ENCODE measurements around the gene RASL11A. TPM values are rescaled to one million over a fixed set of nuclear protein-coding genes. Genes with fewer than 3 reads are reported as not detected.

RASL11A gene
- total RNA-seq, 1 donor from 2014 or later = 1.8 TPM

DNA sequence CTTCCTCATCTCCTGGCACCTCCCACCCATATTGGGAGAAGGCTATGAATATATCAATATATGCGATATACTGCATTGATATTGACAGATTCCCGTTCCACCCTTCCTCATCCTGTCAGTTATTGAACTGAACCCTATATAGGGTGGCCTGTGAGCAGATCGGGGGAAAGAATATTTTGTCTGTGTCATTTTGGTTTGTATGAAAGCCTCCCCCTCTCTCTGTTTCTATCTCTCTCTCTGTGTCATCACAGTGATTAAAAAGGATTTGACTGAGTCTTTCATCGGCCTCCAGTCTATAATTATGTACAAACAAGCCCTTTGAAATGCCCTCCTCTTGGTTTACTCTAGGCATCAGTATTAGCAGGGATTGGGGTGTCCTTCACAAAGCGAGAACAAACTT, 35.7 kb downstream of the RASL11A start:
- H3K4me3 ChIP-seq (ENCODE audit: low read depth, low read length) = no peak overlapping the region
- TF ChIP-seq, protein P1, sequence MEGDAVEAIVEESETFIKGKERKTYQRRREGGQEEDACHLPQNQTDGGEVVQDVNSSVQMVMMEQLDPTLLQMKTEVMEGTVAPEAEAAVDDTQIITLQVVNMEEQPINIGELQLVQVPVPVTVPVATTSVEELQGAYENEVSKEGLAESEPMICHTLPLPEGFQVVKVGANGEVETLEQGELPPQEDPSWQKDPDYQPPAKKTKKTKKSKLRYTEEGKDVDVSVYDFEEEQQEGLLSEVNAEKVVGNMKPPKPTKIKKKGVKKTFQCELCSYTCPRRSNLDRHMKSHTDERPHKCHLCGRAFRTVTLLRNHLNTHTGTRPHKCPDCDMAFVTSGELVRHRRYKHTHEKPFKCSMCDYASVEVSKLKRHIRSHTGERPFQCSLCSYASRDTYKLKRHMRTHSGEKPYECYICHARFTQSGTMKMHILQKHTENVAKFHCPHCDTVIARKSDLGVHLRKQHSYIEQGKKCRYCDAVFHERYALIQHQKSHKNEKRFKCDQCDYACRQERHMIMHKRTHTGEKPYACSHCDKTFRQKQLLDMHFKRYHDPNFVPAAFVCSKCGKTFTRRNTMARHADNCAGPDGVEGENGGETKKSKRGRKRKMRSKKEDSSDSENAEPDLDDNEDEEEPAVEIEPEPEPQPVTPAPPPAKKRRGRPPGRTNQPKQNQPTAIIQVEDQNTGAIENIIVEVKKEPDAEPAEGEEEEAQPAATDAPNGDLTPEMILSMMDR (conservative IDR thresholded peaks at IDR 0.05; ENCODE audit: low read depth, low read length) = no peak
- no peak for DNase-seq (ENCODE audit: low read depth)

DNA sequence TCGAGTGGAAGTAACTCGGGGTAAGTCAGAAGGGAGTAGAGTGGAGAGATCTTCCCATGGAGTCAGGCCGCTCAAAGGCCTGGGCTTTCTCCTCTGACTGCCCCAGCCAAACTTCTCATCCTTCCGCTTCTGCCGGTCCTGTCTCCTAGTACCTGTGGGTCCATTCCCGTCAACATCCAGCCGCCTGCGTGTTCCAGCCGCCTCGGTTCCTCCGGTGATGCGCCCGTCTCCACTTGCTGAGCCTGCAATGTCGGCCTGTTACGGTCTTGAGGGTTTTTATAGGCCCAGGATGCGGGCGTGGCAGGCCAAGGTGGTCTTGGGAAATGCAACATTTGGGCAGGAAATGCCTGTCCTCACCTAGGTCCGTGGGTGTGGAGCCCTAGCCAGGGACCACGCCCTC, 38.3 kb downstream of the RASL11A start:
- TF ChIP-seq, protein P1 (conservative IDR thresholded peaks at IDR 0.05; ENCODE audit: low read depth, low read length) = no peak
- DNase-seq (ENCODE audit: low read depth) = no peak
- H3K4me3 ChIP-seq (ENCODE audit: low read depth, low read length) = no peak overlapping the region

DNA sequence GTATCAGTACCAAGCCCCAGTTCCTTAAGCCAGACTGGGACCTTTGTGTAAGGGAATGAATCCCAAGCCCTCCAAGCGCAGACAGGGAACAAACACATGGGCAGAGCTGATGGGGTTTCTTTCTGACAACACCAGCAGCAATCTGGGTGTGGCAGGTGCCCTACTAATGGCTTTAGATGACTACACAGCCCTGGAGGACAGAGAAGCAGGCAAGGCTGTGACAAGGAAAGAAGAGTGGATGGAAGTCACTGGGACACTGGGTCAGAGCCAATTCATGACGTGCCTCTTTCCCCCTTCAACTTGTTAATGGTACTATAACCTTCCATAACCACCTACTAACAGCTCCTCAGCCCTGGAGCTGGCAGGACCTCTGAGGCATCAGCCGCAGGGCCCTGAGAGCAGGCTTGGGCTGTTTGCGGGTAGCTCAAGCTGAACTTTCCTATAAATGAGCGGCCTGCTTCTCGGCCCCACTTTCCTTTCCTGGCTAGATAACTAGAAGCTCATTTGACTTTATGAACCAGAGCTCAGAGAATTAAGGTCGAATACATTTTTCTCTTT, 38.9 kb downstream of the RASL11A start:
- no peak for DNase-seq (ENCODE audit: low read depth)
- TF ChIP-seq, protein P1 (conservative IDR thresholded peaks at IDR 0.05; ENCODE audit: low read depth, low read length) = no peak
- H3K4me3 ChIP-seq (ENCODE audit: low read depth, low read length) = no peak overlapping the region

DNA sequence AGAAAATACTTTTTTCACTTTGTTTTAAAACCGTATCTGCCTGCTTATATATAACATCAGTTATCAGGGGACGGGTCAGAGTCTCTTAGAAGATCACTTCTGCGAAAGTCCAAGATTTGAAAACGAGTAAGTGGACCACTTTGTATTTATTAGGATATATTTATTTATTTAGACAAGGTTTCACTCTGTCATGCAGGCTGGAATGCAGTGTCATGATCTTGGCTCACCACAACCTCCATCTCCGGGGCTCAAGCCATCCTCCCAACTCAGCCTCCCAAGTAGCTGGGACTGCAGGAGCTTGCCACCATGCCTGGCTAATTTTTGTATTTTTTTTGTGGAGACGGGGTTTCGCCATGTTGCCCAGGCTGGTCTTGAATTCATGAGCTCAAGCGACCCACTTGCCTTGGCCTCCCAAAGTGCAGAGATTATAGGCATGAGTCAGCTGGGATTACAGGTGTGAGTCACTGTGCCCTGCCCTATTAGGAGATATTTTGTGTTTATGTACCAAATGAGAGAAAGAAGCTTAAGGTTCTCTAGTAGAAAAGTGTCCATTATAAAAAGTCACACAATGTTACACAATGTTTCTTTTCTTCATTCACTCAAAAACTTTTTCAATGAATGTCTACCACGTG, 39.5 kb downstream of the RASL11A start:
- DNase-seq (ENCODE audit: low read depth) = no peak
- TF ChIP-seq, protein P1 (conservative IDR thresholded peaks at IDR 0.05; ENCODE audit: low read depth, low read length) = no peak
- no peak overlapping the region for H3K4me3 ChIP-seq (ENCODE audit: low read depth, low read length)

DNA sequence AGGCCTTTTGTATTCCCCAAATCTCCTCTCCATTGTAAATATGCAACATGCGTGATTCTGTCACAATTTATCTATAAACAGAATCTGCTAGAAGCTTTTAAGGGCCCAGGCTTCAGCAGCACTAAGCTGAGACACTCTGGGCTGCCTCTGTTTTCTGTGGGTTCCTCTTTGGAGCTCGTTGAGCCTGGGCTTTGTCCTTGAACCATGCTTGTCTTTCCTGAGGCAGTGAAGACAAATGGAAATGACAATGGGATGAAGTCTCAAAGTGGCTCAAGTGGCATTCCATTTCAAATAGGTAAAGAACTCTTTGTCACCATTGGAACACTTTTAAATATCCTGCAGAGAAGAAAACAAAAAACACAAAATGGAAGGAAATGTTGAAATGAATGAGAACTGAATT, 40.3 kb downstream of the RASL11A start:
- TF ChIP-seq, protein P1 (conservative IDR thresholded peaks at IDR 0.05; ENCODE audit: low read depth, low read length) = no peak
- no peak for DNase-seq (ENCODE audit: low read depth)
- H3K4me3 ChIP-seq (ENCODE audit: low read depth, low read length) = no peak overlapping the region

DNA sequence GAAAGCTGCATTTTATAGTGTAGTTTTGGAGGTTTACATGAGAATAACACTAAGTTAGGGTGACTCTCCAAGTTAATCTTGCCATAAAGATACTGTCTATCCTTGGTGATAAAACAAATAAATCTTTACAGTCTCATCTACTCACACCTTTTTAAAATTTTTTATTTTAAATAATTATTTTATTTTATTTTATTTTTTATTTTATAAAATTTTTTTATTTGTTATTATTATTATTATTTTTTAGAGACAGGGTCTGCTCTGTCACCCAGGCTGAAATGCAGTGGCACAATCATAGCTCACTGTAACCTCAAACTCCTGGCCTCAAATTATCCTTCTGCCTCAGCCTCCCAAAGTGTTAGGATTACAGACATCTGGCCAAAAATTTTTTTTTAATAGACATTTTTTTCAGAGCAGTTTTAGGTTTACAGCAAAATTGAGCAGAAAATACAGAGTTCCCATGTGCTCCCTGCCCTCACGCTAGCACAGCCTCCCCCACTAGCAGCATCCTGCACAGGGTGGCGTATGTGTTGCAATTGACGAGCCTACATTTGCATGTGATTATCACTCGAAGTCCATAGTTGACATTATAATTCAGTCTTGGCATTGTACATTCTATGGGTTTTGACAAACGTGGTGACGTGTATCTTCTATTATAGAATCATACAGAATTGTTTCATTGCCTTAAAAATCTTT, 41.0 kb downstream of the RASL11A start:
- TF ChIP-seq, protein P1 (conservative IDR thresholded peaks at IDR 0.05; ENCODE audit: low read depth, low read length) = no peak
- no peak overlapping the region for H3K4me3 ChIP-seq (ENCODE audit: low read depth, low read length)
- DNase-seq (ENCODE audit: low read depth) = no peak

Data from epithelial cell of proximal tubule (primary cell).